OCI-LY1 (cell line): ENCODE measurements around the gene CNPPD1.

Source experiments
- H2AFZ ChIP-seq: fragments of 200-600 bp; sonication (generic), shearing (Covaris generic); 2 replicates; pipeline ENCODE4 v1.6.0; 2014; ENCODE audit warnings: antibody characterized with exemption, mild to moderate bottlenecking, low read length
- H3F3A ChIP-seq: fragments of 200-600 bp; sonication (generic), shearing (Covaris generic); 2 replicates; pipeline ENCODE4 v1.6.0; 2014; ENCODE audit warnings: mild to moderate bottlenecking, antibody characterized with exemption, low read length, moderate library complexity; ENCODE audit not compliant: insufficient read depth
- H3K27ac ChIP-seq: fragments of 200-600 bp; sonication (generic); 2 replicates; pipeline ENCODE4 v1.5.1; 2014; ENCODE audit warnings: low read length, mixed run types, mild to moderate bottlenecking, low read depth; ENCODE audit not compliant: poor library complexity, severe bottlenecking
- H3K27me3 ChIP-seq: fragments of 200-600 bp; sonication (generic); 2 replicates; pipeline ENCODE4 v1.6.0; 2014; ENCODE audit warnings: antibody characterized with exemption, mild to moderate bottlenecking, low read length, moderate library complexity; ENCODE audit not compliant: insufficient read depth
- H3K36me3 ChIP-seq: fragments of 200-600 bp; sonication (generic); 2 replicates; pipeline ENCODE4 v1.6.1; 2014; ENCODE audit warnings: mild to moderate bottlenecking, antibody characterized with exemption, low read length, moderate library complexity, mixed read lengths; ENCODE audit not compliant: insufficient read depth
- H3K4me1 ChIP-seq: fragments of 200-600 bp; sonication (generic); 2 replicates; pipeline ENCODE4 v1.5.1; 2014; ENCODE audit warnings: mild to moderate bottlenecking, low read length, moderate library complexity; ENCODE audit not compliant: insufficient read depth, severe bottlenecking
- H3K4me2 ChIP-seq: fragments of 200-600 bp; sonication (generic), shearing (Covaris generic); 2 replicates; pipeline ENCODE4 v1.6.1; 2014; ENCODE audit warnings: low read length
- H3K4me3 ChIP-seq: fragments of 200-600 bp; sonication (generic); 2 replicates; pipeline ENCODE4 v1.5.1; 2014; ENCODE audit warnings: low read length, low read depth, mild to moderate bottlenecking, mixed read lengths; ENCODE audit not compliant: poor library complexity, severe bottlenecking
- H3K79me2 ChIP-seq: fragments of 200-600 bp; shearing (Covaris generic); 2 replicates; pipeline ENCODE4 v1.6.1; 2016; ENCODE audit warnings: mixed run types, low read length, mixed read lengths; ENCODE audit not compliant: insufficient read depth
- H3K9ac ChIP-seq: fragments of 200-600 bp; sonication (generic), shearing (Covaris generic); 2 replicates; pipeline ENCODE4 v1.6.1; 2014; ENCODE audit warnings: mild to moderate bottlenecking, low read length, mixed read lengths
- H3K9me2 ChIP-seq: fragments of 200-600 bp; sonication (generic), shearing (Covaris generic); 2 replicates; pipeline ENCODE4 v1.6.1; 2014; ENCODE audit warnings: low read depth, mild to moderate bottlenecking, low read length, mixed read lengths
- H3K9me3 ChIP-seq: fragments of 200-600 bp; shearing (Covaris generic); 2 replicates; pipeline ENCODE4 v1.6.1; 2014; ENCODE audit warnings: low read length, mixed read lengths
- H4K20me1 ChIP-seq: fragments of 200-600 bp; sonication (generic), shearing (Covaris generic); 2 replicates; pipeline ENCODE4 v1.6.0; 2016; ENCODE audit warnings: mild to moderate bottlenecking, low read length; ENCODE audit not compliant: insufficient read depth
- CTCF ChIP-seq: fragments of 200-600 bp; sonication (generic), shearing (Covaris generic); IDR thresholded peaks from 2 replicates; pipeline ENCODE4 v1.5.1; 2017; ENCODE audit warnings: mild to moderate bottlenecking, antibody characterized with exemption, low read length, moderate library complexity, mixed read lengths
- EZH2 ChIP-seq: fragments of 200-600 bp; sonication (generic), shearing (Covaris generic); IDR thresholded peaks from 2 replicates; pipeline ENCODE4 v1.8.0; 2017; ENCODE audit warnings: borderline replicate concordance, mixed run types, mild to moderate bottlenecking, antibody characterized with exemption, low read length, moderate library complexity, mixed read lengths

CNPPD1 gene

DNA sequence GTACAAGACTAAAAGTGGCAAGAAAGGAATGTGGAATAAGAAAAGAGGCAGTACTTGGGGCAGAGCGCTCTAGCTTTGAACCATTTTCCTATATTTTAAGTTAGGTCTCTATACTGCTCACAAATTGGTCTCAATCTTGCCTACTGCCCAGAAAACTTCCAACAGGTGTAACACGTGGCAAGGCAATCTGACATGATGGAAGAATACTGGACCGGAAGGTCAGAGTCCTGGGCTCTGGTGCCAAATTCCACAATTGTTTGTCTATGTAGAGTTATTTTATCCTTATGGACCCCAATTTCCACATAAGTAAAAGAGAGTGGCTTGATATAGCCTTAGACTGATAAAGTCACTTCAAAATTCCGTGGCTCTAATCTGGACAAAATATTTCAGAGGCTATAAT is 45.0 kb downstream of the CNPPD1 start:
- no peak overlapping the region for H3K4me3 ChIP-seq
- H3K4me1 ChIP-seq, result no peaks in the 10 kb centered on the region
- H3K9me3 ChIP-seq, result no peaks in the 10 kb centered on the region
- H3K9me2 ChIP-seq, result no peaks in the 10 kb centered on the region
- no peaks in the 10 kb centered on the region for H4K20me1 ChIP-seq
- H3K27me3 ChIP-seq, result no peaks in the 10 kb centered on the region
- H3K9ac ChIP-seq, result no peak overlapping the region
- H3K79me2 ChIP-seq, result no peaks in the 10 kb centered on the region
- no peak overlapping the region for H3K4me2 ChIP-seq
- H3F3A ChIP-seq, result no peaks in the 10 kb centered on the region
- H3K27ac ChIP-seq, result no peak overlapping the region
- H3K36me3 ChIP-seq, result no peaks in the 10 kb centered on the region
- no peak for TF ChIP-seq CTCF
- TF ChIP-seq EZH2, result no peak
- no peak overlapping the region for H2AFZ ChIP-seq

- H2AFZ ChIP-seq, result no peak overlapping the region
- no peaks in the 10 kb centered on the region for H3K4me1 ChIP-seq
- H3F3A ChIP-seq, result no peaks in the 10 kb centered on the region
- H4K20me1 ChIP-seq, result no peaks in the 10 kb centered on the region
- H3K79me2 ChIP-seq, result no peaks in the 10 kb centered on the region
- no peaks in the 10 kb centered on the region for H3K9me3 ChIP-seq
- H3K36me3 ChIP-seq, result no peaks in the 10 kb centered on the region
- H3K9me2 ChIP-seq, result no peaks in the 10 kb centered on the region
- no peak overlapping the region for H3K4me3 ChIP-seq
- no peak overlapping the region for H3K27ac ChIP-seq
- H3K9ac ChIP-seq, result no peak overlapping the region
- TF ChIP-seq CTCF, result no peak
- no peak for TF ChIP-seq EZH2
- H3K4me2 ChIP-seq, result no peak overlapping the region
- no peaks in the 10 kb centered on the region for H3K27me3 ChIP-seq
Observed at GRCh38 chr2:219131327-219131726, 45.4 kb downstream of the CNPPD1 start.

DNA sequence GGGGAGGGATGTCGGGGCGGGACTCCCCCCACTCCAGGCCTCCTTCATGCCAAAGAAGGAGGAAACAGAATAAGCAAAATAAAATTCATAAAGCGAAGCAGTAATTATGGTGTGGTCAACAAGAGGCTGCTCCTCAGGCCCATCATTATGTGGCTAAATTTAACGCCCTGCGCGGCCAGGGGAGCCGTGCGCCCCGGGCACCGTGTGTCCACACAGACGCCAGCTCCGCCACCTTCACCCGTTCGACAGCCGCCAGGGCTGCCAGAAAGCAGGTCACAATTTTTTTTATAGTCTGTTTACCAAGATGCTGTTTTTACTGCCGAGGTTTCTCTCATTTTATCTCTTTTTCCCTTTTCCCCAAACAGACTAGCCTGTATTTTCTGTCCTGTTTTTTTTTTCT is 47.1 kb downstream of the CNPPD1 start:
- H3K27ac ChIP-seq, result no peak overlapping the region
- no peak for TF ChIP-seq CTCF
- TF ChIP-seq EZH2, result no peak
- H3K79me2 ChIP-seq, result no peaks in the 10 kb centered on the region
- no peak overlapping the region for H3K4me2 ChIP-seq
- no peaks in the 10 kb centered on the region for H3K9me3 ChIP-seq
- H4K20me1 ChIP-seq, result no peaks in the 10 kb centered on the region
- H2AFZ ChIP-seq, result no peak overlapping the region
- H3K4me3 ChIP-seq, result no peak overlapping the region
- H3K9ac ChIP-seq, result no peak overlapping the region
- H3K4me1 ChIP-seq, result no peaks in the 10 kb centered on the region
- H3K27me3 ChIP-seq, result no peaks in the 10 kb centered on the region
- H3K36me3 ChIP-seq, result no peaks in the 10 kb centered on the region
- no peaks in the 10 kb centered on the region for H3K9me2 ChIP-seq
- H3F3A ChIP-seq, result no peaks in the 10 kb centered on the region
